HepG2 (cell line): ENCODE measurements around the gene FAH. TPM values are rescaled to one million over a fixed set of nuclear protein-coding genes. Genes with fewer than 3 reads are reported as not detected.

ENCODE experiments used
- ATF1 ChIP-seq: IDR thresholded peaks from 2 replicates; pipeline ENCODE4 v1.6.1; 2016; ENCODE audit warnings: mild to moderate bottlenecking, control low read depth
- CAMTA2 ChIP-seq: sonication (generic); formaldehyde crosslinking; IDR thresholded peaks from 2 replicates; pipeline ENCODE4 v1.4.0; 2020; ENCODE audit warnings: mild to moderate bottlenecking, missing genetic modification reagents, borderline replicate concordance
- CREM ChIP-seq, 2 experiments: sonication (generic) in 1 of 2; formaldehyde crosslinking in 1 of 2; IDR thresholded peaks; 2 replicates each; pipeline versions ENCODE4 v1.4.0 to v1.6.1; 2016 to 2020; ENCODE audit warnings: antibody characterized with exemption in 1 of 2, mild to moderate bottlenecking in 1 of 2, missing genetic modification reagents in 1 of 2
- EED ChIP-seq: sonication (generic); formaldehyde crosslinking; IDR thresholded peaks from 2 replicates; pipeline ENCODE4 v1.5.0; 2020; ENCODE audit warnings: mild to moderate bottlenecking, missing genetic modification reagents
- KLF12 ChIP-seq: sonication (generic); formaldehyde crosslinking; IDR thresholded peaks from 2 replicates; pipeline ENCODE4 v1.4.0; 2020; ENCODE audit warnings: missing genetic modification reagents, borderline replicate concordance
- MED8 ChIP-seq: sonication (generic); formaldehyde crosslinking; IDR thresholded peaks from 2 replicates; pipeline ENCODE4 v1.8.1; 2023; ENCODE audit warnings: mild to moderate bottlenecking, missing genetic modification reagents; ENCODE audit not compliant: insufficient replicate concordance
- MXI1 ChIP-seq: IDR thresholded peaks from 3 replicates; pipeline ENCODE4 v1.6.1; 2012; ENCODE audit warnings: low read depth, low read length, inconsistent platforms, borderline replicate concordance
- PAF1 ChIP-seq: IDR thresholded peaks from 2 replicates; pipeline ENCODE4 v1.6.1; 2016; ENCODE audit warnings: missing genetic modification reagents, missing compliant biosample characterization
- PHF8 ChIP-seq: sonication (generic); formaldehyde crosslinking; IDR thresholded peaks from 2 replicates; pipeline ENCODE4 v1.5.0; 2020; ENCODE audit warnings: missing genetic modification reagents
- SRSF1 ChIP-seq: fragments of 200-400 bp; formaldehyde crosslinking; optimal IDR thresholded peaks from 2 replicates; pipeline ENCODE3; 2017; ENCODE audit warnings: mild to moderate bottlenecking, low read depth, low read length, moderate library complexity
- TEAD3 ChIP-seq: optimal IDR thresholded peaks from 2 replicates; pipeline ENCODE3; 2016; ENCODE audit warnings: borderline replicate concordance
- ZBTB40 ChIP-seq, 2 experiments: fragments of 450-650 bp in 1 of 2; sonication (generic) in 1 of 2; formaldehyde crosslinking in 1 of 2; IDR thresholded peaks; 2 replicates each; pipeline versions ENCODE4 v1.6.1 to v1.8.0; 2016 to 2022; ENCODE audit warnings: antibody characterized with exemption in 1 of 2, mild to moderate bottlenecking in 1 of 2, missing genetic modification reagents in 1 of 2
- ZFY ChIP-seq: sonication (generic); formaldehyde crosslinking; IDR thresholded peaks from 2 replicates; pipeline ENCODE4 v1.4.0; 2020; ENCODE audit warnings: missing genetic modification reagents
- ZNF317 ChIP-seq: sonication (generic); formaldehyde crosslinking; IDR thresholded peaks from 2 replicates; pipeline ENCODE4 v1.5.0; 2020; ENCODE audit warnings: mild to moderate bottlenecking, missing genetic modification reagents
- ZNF333 ChIP-seq: sonication (generic); formaldehyde crosslinking; IDR thresholded peaks from 2 replicates; pipeline ENCODE4 v1.4.0; 2020; ENCODE audit warnings: mild to moderate bottlenecking, missing genetic modification reagents, borderline replicate concordance
- ZNF441 ChIP-seq: sonication (generic); formaldehyde crosslinking; IDR thresholded peaks from 2 replicates; pipeline ENCODE4 v1.7.0; 2021; ENCODE audit warnings: missing genetic modification reagents, borderline replicate concordance
- polyA plus RNA-seq, 8 experiments: library from polyadenylated mRNA; depleted of rRNA in 3 of 8; stranded (reverse) in 7 of 8; unstranded in 1 of 8; fragments of >200 nt; fragmentation: Illumina TruSeq in 4 of 8; extraction: Trizol in 4 of 8; gene quantifications; 2 replicates each; pipeline versions ENCODE4 v1.2.1 to v1.2.3, GENCODE V29; 2011 to 2016; ENCODE audit warnings: low read depth in 4 of 8, missing spikeins in 1 of 8, mixed read lengths in 1 of 8; ENCODE audit not compliant: insufficient read depth in 1 of 8
- total RNA-seq, 5 experiments: library from RNA; depleted of rRNA; stranded (reverse); fragments of >200 nt; fragmentation: Illumina TruSeq; extraction: Trizol; gene quantifications; 2 replicates each; pipeline ENCODE4 v1.2.3, GENCODE V29; 2016; ENCODE audit warnings: low read depth in 1 of 5
- TF ChIP-seq, protein P1 (sequence below): sonication (generic); formaldehyde crosslinking; IDR thresholded peaks from 2 replicates; pipeline ENCODE4 v1.5.0; 2020; ENCODE audit warnings: mild to moderate bottlenecking, missing genetic modification reagents, borderline replicate concordance

FAH gene
- total and polyA plus RNA-seq, 2 of the 13 experiments (the other 11 are each of a cell fraction or from before 2014, with no cell fraction given): 36.6 to 75.0 TPM

DNA sequence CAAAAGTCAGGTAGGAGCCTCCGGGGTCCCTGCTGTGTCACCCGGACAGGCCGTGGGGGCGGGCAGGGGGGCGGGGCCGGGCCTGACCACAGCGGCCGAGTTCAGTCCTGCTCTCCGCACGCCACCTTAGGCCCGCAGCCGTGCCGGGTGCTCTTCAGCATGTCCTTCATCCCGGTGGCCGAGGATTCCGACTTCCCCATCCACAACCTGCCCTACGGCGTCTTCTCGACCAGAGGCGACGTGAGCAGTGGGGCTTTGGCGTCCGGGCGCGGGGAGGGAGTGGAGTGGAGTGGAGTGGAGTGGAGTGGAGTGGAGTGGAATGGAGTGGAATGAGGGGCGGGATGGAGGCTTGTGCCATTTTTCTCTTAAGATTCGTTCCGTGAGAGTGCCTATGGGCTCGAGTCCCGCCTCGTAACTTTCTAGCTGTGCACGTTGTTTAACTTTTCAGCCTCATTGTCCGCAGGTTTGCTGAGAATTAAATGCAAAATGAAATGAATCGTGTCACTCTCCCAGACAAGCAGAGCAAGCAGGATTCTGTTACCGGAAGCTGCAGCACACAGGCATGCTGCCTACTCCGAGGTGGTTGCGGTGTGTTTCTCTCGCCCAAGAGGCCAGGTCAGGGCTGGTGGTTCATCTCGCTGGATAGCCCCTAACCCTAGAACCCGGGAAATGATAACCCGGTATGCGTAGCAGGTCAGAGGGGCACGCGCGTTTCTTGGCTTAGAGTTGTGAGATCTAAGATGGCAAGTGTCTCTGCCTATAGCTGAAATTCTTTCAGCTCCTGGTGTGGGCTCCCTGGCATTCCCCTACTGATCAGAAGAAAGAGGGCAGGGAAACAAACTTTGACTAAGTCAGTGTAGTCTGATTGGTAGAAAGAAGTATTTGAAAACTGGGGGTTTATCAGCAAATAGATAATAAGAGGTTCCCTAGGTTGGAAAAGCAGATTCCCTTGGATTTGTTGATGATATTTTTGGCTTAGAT lies at the start of gene FAH (continued):
- TF ChIP-seq ZBTB40 (IDR thresholded peaks at IDR 0.05) (no peak), ZBTB40 (CRISPR knock-in tag; IDR thresholded peaks at IDR 0.05) (peak; percentile 43; the same call in 1 of the 2 replicates), CAMTA2 (CRISPR knock-in tag) (peak; percentile 79; the same call in 1 of the 2 replicates), ZNF441 (peak; percentile 34; the same call in 1 of the 2 replicates), CREM (IDR thresholded peaks at IDR 0.05) (peak; percentile 34; the same call in 1 of the 2 replicates), CREM (CRISPR knock-in tag; IDR thresholded peaks at IDR 0.05) (no peak), KLF12 (CRISPR knock-in tag) (0 out of 2 replicates have a peak, but pooled peaks have one; percentile 19), PAF1 (no peak), ZFY (CRISPR knock-in tag) (peak; percentile 83), PHF8 (CRISPR knock-in tag) (peak; percentile 65), SRSF1 (no peak), ZNF333 (peak; percentile 94; the same call in 1 of the 2 replicates), EED (no peak), ZNF317 (0 out of 2 replicates have a peak, but pooled peaks have one; percentile 56), MED8 (CRISPR knock-in tag) (peak; percentile 64), ATF1 (CRISPR knock-in tag) (no peak), TEAD3 (CRISPR knock-in tag) (peak; percentile 49), MXI1 (peak; percentile 30; the same call in 1 of the 3 replicates)
- TF ChIP-seq, protein P1, sequence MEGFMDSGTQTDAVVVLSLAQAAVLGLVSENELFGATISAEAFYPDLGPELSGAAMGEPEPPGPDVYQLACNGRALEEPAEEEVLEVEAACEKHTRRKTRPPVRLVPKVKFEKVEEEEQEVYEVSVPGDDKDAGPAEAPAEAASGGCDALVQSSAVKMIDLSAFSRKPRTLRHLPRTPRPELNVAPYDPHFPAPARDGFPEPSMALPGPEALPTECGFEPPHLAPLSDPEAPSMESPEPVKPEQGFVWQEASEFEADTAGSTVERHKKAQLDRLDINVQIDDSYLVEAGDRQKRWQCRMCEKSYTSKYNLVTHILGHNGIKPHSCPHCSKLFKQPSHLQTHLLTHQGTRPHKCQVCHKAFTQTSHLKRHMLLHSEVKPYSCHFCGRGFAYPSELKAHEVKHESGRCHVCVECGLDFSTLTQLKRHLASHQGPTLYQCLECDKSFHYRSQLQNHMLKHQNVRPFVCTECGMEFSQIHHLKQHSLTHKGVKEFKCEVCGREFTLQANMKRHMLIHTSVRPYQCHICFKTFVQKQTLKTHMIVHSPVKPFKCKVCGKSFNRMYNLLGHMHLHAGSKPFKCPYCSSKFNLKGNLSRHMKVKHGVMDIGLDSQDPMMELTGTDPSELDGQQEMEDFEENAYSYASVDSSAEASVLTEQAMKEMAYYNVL (CRISPR knock-in tag): peak; percentile 76
